Loucy (cell line): ENCODE data around the gene FTCD.

Experiments
- EZH2phosphoT487 ChIP-seq: fragments of 200-600 bp; IDR thresholded peaks from 2 replicates; pipeline ENCODE4 v1.6.1; 2018; ENCODE audit warnings: antibody characterized with exemption, mild to moderate bottlenecking, moderate library complexity, borderline replicate concordance
- TF ChIP-seq, protein P1 (sequence below): fragments of 200-600 bp; sonication (generic); conservative IDR thresholded peaks from 2 replicates; pipeline ENCODE4 v1.5.1; 2014; ENCODE audit warnings: mild to moderate bottlenecking, antibody characterized with exemption, low read length

- no peak for TF ChIP-seq EZH2phosphoT487
- TF ChIP-seq, protein P1, sequence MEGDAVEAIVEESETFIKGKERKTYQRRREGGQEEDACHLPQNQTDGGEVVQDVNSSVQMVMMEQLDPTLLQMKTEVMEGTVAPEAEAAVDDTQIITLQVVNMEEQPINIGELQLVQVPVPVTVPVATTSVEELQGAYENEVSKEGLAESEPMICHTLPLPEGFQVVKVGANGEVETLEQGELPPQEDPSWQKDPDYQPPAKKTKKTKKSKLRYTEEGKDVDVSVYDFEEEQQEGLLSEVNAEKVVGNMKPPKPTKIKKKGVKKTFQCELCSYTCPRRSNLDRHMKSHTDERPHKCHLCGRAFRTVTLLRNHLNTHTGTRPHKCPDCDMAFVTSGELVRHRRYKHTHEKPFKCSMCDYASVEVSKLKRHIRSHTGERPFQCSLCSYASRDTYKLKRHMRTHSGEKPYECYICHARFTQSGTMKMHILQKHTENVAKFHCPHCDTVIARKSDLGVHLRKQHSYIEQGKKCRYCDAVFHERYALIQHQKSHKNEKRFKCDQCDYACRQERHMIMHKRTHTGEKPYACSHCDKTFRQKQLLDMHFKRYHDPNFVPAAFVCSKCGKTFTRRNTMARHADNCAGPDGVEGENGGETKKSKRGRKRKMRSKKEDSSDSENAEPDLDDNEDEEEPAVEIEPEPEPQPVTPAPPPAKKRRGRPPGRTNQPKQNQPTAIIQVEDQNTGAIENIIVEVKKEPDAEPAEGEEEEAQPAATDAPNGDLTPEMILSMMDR, result no peak
Observed at GRCh38 chr21:46097336-46098293, 57.8 kb downstream of the FTCD start, which contains the start of gene COL6A2.
